GM19023 (cell line): ENCODE measurements around the gene CCDC7.
A peak's percentile ranks its signal among the peaks of the same experiment; 100 is the strongest.
"Not testable (repeated sequence)": the region's sequence is repeated elsewhere in the genome, so short reads cannot be mapped to it uniquely, and the experiment has no call there.

ENCODE experiments used
- ATAC-seq: cut with Tn5 transposase; IDR thresholded peaks from one replicate; pipeline ENCODE4 v1.9.1; 2021; ENCODE audit warnings: mild to moderate bottlenecking, moderate library complexity; ENCODE audit not compliant: unreplicated experiment

The CCDC7 gene

DNA sequence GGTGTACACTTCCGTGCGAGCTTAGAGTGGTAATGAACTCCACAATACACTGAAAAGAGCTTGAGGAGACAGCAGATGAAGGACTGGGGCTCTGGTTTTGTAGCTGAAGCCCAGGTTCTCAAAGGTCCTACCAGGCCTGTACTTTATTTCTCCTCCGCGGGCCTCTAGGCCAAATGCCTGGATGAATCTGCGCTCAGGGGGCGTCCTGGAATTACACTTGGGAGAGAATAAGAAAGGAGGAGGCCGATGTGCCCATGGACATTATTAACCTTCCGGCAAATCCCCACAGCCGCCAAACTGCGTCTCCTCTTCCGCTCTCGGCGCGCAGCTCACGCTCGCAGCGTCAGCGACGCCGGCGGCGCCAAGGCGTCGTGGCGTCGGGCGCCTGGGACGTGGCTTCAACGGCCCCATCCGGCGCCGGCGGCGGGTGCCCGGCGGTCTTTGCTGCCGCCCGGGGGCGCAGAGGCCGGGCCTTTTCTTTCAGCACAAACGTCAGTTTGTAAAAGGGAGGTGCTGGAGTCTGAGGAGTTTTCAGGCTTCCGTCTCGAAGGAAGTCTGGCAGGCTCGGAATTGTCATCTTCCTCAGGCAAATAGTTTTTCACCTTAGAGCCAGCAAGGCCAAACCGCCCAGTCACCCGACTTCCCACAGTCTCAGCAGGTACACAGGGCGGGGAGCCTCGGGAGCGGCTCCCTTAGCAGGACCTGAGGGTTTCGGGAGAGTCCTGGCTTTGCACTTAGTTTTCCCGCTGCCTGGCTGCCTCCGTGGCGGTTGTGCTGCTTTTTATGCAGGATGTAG is at the start of gene CCDC7:
Gene CCDC7 (plus strand): TSS at position 401 of the 796 bp plus-strand sequence. CDS start 5,503 bp downstream, outside the sequence.
- ATAC-seq, result peak; percentile 99

DNA sequence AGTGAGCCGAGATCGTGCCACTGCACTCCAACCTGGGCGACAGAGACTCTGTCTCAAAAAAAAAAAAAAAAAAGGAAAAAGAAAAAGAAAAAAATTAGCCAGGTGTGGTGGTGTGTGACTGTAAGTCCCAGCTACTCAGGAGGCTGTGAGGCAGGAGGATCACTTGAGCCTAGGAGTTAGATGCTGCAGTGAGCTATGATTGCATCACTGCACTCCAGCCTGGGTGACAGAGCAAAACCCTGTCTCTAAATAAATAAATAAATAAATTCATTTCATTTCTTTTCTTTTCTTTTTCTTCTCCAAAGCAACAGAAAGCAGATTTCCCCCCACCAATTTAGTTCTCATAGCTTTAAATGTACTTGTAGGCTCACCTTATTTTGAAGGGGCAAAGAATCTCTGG is 48.8 kb upstream of the CCDC7 start:
- ATAC-seq, result not testable (repeated sequence)

DNA sequence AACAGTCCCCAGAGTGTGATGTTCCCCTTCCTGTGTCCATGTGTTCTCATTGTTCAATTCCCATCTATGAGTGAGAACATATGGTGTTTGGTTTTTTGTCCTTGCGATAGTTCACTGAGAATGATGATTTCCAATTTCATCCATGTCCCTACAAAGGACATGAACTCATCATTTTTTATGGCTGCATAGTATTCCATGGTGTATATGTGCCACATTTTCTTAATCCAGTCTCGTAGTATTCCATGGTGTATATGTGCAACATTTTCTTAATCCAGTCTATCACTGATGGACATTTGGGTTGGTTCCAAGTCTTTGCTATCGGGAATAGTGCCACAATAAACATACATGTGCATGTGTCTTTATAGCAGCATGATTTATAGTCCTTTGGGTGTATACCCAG is 46.2 kb upstream of the CCDC7 start:
- not testable (repeated sequence) for ATAC-seq

DNA sequence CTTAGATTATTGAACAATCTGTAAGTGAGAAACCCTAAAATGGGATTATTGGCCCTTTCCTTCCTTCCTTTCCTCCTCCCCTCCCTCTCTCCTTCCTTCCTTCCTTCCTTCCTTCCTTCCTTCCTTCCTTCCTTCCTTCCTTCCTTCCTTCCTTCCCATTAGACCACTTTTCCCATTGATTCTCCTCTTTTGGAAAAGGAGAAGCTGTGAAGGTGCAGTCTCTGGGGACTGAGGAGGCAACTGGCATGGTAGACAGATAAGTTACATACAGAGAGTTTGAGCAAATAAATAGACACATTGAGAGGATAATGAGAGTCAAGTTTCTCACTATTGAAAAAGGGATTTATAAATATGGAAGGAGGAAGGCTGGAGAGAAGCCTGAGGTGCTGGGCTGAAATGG is 45.0 kb upstream of the CCDC7 start:
- ATAC-seq, result no peak

DNA sequence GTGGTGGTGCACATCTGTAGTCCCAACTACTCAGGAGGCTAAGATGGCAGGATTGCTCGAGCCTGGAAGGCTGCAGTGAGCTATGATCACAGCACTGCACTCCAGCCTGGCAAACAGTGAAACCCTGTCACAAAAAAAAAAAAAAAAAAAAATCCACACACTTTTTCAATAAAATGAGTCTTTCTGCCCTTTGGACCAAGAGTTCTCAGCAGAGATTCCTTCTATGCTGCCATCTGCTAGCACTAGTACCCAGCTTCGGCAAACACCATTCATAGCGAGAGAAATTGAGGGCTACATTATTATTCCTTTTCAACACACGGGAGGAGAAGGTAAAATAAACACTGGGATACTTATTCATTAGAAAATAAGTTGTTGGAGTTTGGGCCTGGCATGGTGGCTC is 43.4 kb upstream of the CCDC7 start:
- ATAC-seq, result no peak

DNA sequence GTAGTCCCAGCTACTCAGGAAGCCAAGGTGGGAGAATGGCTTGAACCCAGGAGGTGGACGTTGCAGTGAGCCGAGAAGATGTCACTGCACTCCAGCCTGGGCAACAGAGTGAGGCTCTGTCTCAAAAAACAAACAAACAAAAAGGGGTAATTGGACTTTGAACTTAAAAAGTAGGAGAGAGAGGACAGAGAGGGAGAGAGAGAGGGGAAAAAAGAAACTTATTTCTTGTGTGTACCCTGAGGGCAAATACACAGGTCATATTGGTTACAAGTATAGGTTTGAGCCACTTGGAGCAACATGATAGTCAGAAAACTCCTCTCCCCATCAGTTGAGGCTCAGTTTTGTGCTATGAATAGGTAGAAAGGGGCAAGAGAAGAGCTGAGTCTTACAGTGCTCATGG is 42.8 kb upstream of the CCDC7 start:
- ATAC-seq, result no peak

DNA sequence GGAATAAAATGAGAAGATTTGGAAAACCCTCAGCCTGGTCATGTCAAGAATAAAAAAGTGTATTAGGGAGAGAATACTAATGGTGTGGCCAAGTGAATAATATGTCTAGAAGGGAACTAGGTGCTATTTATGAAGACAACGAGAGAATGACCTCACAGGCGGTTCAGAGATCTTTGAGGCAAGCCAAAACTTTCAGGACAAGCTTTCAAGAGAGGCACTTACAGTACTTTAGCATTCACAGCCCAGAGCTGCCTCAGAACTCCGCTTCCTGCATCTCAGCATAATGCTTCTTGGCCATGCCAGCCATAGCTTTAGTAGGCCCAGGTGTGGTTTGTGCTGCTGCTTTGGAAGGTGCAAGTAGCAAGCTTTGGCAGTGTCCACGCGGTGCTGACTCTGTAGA is 37.2 kb upstream of the CCDC7 start:
- ATAC-seq, result no peak

DNA sequence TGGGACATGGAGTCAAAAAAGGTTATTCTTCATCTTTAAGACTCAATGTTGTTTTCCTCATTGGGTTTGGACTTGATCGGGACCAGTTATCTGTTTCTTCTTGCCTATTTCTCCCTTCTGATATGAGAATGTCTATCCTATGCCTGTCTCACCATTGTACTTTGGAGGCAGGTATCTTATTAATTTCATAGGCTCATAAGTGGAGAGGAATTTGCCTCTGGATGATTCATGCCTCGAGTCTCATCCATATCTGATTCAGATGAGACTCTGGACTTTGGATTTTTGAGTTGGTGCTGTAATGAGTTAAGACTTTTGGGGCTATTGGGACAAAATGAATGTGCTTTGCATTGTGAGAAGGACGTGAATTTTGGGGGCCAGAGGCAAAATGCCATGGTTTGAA is 36.2 kb upstream of the CCDC7 start:
- ATAC-seq, result no peak

DNA sequence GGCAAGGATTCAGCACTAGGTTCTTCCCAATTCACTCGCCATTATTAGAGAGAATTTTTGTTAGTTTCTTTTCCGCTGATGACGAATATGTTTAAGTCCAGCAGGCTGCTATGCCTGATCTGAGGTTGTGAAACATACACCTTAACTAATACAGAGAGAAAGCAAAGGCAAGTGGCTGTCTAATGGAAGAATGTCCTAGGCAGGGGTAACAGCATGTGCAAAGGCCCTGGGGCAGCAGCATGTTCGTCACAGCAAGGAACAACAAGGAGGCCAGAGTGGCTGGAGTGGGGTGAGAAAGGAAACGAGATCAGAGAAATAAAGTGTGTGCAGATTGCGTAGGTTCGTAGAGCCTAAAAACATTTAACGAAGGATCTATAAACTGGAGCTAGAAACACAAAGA is 35.4 kb upstream of the CCDC7 start:
- no peak for ATAC-seq

DNA sequence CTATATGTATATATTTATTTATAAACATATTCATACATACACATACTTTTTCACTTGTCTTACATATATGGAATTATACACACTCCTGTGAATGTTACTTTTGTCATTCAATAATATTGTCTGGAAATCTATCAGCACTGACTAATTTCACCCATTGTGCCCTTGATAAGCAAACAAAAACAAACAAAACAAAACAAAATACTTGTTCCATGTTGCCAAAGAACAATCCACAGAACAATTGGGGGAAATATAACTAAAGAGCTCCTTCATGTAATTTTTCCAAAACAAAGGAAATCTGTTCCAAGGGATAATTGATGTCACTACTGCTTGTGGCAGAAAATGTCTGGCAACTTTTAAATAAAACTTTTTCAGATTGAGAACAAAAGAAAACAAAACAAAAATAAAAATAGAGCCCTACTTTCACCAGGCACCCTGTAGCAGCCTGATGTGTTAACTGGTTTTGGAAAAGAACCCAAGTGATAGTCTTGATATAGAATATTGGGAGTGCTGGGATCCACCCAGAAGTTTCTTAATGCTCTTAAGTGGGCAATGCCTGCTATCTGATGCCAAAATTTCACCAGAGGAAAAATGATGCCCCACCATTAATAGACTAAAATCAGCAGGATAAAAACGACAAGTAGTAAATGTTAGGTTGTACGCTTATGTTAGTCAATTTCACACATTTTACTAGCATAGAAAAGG is 34.0 kb upstream of the CCDC7 start:
- no peak for ATAC-seq

DNA sequence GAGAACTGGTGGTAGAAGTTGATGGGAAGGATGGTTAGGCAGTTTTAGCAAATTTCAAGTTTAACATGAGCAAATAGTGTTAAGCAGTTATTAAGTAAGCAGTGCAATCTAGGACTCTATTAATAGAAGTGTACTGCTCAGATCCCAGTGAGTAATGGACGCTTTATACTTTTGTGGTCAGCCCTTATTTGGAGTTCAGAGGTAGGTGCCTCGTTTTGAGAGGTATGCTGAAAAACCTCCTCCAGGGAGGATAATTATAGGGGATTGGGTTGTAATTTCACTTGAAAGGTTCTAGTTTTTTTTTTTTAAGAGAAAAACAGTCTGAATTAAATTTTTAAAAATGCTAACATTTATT is 33.5 kb upstream of the CCDC7 start:
- ATAC-seq, result no peak

DNA sequence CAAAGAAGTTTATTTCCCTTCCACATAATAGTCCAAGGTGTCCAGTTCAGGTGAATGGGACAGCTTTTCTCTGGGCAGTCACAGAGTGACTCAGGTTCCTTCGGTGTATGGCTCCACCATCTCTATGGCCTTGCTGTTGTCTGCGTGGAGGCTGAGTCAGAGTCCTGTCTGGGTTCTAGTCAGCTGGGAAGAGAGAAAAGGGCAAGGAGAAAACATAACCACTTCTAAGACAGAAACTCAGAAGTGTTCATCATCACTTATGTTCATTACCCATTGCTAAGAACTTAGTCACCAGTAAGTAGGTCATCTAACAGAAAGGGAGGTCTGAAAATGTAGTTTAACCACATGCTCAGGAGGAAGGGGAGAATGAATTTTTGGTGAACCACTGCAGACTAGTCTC is 32.4 kb upstream of the CCDC7 start:
- ATAC-seq, result no peak

DNA sequence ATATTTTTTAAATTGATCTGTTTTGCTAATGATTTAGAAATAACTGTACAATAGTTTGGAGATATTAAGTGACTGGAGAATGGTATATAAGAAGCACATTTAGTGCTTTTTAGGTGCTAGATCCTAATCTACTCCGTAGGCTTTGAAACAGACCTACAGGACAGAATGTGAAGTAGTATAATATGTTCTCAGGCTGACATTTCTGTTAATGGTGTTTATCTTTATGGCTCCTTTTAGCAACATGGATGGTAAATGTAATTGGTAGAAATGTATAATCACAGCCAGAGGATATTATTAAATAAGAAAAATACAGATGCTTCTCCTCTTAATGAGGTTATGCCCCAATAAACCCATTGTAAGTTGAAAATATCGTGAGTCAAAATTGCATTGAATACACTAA is 30.6 kb upstream of the CCDC7 start:
- no peak for ATAC-seq

DNA sequence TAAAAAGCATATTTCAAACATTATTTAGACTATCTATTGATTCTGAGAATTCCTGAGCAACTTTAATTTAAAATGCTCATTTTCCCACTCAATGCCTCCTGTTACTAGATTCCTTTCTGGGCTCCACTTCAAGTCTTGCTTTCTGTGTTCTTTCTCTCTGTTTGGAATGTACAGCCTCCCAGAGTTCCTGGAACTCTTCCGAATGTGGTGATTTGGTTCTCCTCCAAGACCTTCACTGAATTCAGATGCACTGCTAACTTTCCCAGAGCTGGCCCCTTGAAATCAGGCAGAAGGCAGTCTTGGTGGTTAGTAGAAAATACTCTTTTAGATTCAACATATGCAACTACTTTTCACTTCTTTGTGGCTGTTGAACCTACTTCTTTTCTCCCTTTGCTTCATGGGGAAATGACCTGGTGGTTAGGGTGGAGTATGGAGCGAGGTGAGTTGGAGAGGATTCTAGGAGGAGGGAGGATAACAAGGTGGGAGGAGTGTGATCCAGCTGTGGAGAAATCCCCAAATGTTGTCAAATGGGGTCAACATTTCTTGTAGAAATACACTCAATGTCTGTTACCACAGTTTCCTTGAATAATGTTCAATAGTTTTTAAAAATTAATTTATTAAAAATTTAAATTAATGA is 27.9 kb upstream of the CCDC7 start:
- no peak for ATAC-seq

DNA sequence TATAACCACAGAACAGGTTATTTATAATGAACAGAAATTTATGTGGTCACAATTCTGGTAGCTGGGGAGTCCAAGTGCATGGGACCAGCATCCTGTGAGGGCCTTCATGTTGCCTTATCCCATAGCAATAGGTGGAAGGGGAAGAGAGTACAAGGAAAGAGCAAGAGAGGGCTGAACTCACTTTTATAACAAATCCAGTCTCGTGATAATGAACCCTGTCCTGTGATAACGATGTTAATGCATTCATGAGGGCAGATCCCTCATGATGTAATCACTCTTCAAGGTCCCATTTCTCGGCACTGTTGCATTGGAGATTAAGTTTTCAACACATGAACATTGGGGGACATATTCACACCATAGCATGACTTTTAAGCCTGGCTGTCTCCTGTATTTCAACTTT is 27.4 kb upstream of the CCDC7 start:
- ATAC-seq, result no peak

DNA sequence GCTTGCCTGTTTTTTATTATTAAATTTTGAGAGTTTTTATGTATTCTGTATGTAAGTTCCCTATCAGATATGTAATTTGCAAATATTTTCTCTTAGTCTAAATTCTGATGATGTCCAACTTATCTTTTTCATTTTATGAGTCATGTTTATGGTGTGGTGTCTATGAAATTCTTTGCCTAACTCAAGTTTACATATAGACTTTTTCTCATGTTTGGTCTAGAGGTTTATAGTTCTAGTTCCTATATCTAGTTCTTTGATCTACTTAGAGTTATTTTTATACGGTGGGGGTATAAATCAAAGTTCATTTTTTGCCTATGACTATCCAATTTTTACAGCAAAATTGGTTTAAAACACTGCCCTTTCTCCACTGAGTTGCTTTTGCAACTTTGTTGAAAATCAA is 26.3 kb upstream of the CCDC7 start:
- no peak for ATAC-seq

DNA sequence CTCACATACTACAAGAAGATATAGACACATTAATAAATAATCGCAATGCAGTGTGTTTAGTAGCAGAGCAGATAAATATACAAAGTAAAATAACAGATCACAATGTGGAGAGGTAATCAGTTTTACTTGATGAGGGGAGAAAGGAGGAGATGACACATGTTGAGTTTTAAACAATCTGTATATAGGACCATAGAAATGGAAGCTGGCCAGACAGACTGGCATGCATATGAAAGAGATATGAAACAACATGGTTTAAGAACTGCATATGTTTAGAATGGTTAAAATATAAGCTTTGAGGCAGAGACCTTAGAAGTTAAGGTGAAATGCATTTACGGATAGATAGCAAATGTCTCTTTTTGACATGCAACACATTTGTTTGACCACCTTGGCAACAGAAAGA is 19.8 kb upstream of the CCDC7 start:
- no peak for ATAC-seq

DNA sequence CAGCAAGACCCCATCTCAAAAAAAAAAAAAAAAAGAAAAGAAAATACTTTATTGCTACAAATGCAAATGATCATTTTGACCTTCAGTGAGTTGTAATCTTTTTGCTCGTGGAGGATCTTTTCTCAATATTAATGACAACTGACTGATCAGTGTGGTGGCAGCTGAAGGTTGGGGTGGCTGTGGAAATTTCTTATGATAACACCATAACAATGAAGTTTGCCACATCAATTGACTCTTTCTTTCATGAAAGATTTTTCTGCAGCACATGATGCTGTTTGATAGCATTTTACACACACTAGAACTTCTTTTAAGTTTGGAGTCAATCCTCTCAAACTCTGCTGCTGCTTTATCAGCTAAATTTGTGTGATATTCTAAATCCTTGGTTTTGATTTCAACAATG is 12.4 kb upstream of the CCDC7 start:
- no peak for ATAC-seq

DNA sequence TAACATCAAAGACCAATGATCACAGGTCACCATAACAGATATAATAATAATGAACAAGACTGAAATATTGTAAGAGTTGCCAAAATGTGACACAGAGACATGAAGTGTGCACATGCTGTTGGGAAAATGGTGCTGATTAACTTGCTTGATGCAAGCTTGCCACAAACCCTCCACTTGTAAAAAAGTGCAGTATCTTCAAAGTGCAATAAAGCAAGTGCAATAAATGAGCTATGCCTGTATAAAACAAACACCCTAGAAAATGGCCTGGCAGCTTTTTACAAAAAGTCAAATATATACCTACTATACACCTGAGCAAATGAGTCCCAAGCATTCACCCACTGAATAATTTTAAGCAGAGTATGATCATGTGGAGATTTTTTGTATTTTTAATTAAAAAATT is 9.7 kb upstream of the CCDC7 start:
- no peak for ATAC-seq

DNA sequence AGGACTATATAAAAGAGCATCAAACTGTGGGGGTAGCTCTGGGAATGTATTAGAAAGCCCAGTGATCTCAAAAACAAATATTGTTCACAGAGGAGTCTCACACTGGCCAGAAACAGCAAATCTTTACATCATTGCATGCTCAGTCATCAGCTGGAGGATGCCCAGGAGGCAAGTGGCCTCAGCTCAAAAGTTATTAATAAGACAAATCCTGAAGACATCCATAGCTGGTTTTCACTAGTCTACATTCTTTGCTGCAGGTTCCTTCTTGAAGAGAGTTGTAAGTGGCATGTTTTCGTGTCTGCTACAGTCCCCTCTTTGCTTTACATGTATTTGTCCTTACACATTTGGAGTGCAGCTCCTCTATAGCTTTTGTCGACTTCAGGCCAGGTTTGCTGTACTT is 8.6 kb upstream of the CCDC7 start:
- ATAC-seq, result no peak

DNA sequence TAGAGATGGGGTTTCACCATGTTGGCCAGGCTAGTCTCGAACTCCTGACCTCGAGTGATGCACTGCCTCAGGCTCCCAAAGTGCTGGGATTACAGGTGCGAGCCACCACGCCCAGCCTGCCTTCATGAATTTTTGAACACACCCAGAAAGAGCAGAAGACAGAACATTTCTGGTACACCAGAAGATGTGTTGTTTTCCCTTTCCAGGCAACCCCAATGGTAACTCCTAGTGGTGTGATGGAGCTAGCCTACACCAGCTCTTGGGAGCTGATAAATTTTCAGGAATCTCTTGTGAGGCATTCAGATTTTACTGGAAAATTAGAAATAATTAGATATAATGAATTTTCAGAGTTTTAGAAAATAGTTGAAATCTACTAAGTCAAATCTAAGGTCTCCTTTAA is 904 bp upstream of the CCDC7 start:
- no peak for ATAC-seq
